Astrocyte (in vitro differentiated cells and primary cell): ENCODE data around the gene HK3. TPM values are rescaled to one million over a fixed set of nuclear protein-coding genes. Genes with fewer than 3 reads are reported as not detected.

Experiments
- DNase-seq: peaks from one replicate; pipeline ENCODE4 v3.0.0-alpha.2; 2010; ENCODE audit warnings: low read depth
- FAIRE-seq: peaks from 2 replicates; lab custom pipeline; 2011; peaks lifted over from hg19 to GRCh38; lab: Jason Lieb, UNC
- H2AFZ ChIP-seq: 2 replicates; pipeline ENCODE4 v1.6.0; 2012; ENCODE audit warnings: low read depth, low read length, inconsistent platforms
- H3K27ac ChIP-seq: 2 replicates; pipeline ENCODE4 v1.5.1; 2011; ENCODE audit warnings: low read depth, low read length, inconsistent platforms
- H3K27me3 ChIP-seq: 2 replicates; pipeline ENCODE4 v1.6.0; 2011; ENCODE audit warnings: low read length, inconsistent platforms; ENCODE audit not compliant: insufficient read depth
- H3K36me3 ChIP-seq: 2 replicates; pipeline ENCODE4 v1.5.1; 2011; ENCODE audit warnings: low read length, inconsistent platforms; ENCODE audit not compliant: insufficient read depth
- H3K4me1 ChIP-seq: 2 replicates; pipeline ENCODE4 v1.5.1; 2011; ENCODE audit warnings: low read length, inconsistent platforms; ENCODE audit not compliant: insufficient read depth
- H3K4me2 ChIP-seq: 2 replicates; pipeline ENCODE4 v1.6.0; 2012; ENCODE audit warnings: low read length, inconsistent platforms
- H3K4me3 ChIP-seq: 2 replicates; pipeline ENCODE4 v1.5.1; 2011; ENCODE audit warnings: low read depth, mild to moderate bottlenecking, low read length, inconsistent platforms; ENCODE audit not compliant: insufficient read depth
- H3K79me2 ChIP-seq: 2 replicates; pipeline ENCODE4 v1.6.0; 2012; ENCODE audit warnings: mild to moderate bottlenecking, low read length, inconsistent platforms; ENCODE audit not compliant: insufficient read depth
- H3K9ac ChIP-seq: 2 replicates; pipeline ENCODE4 v1.6.0; 2012; ENCODE audit warnings: mild to moderate bottlenecking, low read length, inconsistent platforms
- H3K9me3 ChIP-seq: 2 replicates; pipeline ENCODE4 v1.5.1; 2012; ENCODE audit warnings: low read depth, mild to moderate bottlenecking, low read length, inconsistent platforms; ENCODE audit not compliant: insufficient read depth
- H4K20me1 ChIP-seq: 2 replicates; pipeline ENCODE4 v1.6.0; 2012; ENCODE audit warnings: low read length, inconsistent platforms; ENCODE audit not compliant: insufficient read depth
- H3K27ac Mint-ChIP-seq: one replicate; pipeline ENCODE4 v1.8.0; 2021; ENCODE audit warnings: mild to moderate bottlenecking, mixed read lengths; ENCODE audit not compliant: unreplicated experiment
- H3K27me3 Mint-ChIP-seq: one replicate; pipeline ENCODE4 v1.8.0; 2021; ENCODE audit warnings: low read depth, mixed read lengths; ENCODE audit not compliant: unreplicated experiment
- H3K36me3 Mint-ChIP-seq: one replicate; pipeline ENCODE4 v1.8.0; 2021; ENCODE audit warnings: low read depth, mixed read lengths; ENCODE audit not compliant: unreplicated experiment
- H3K4me1 Mint-ChIP-seq: one replicate; pipeline ENCODE4 v1.8.0; 2021; ENCODE audit warnings: low read depth, mixed read lengths; ENCODE audit not compliant: unreplicated experiment
- H3K4me3 Mint-ChIP-seq: one replicate; pipeline ENCODE4 v1.8.0; 2021; ENCODE audit warnings: mild to moderate bottlenecking, moderate library complexity, mixed read lengths; ENCODE audit not compliant: unreplicated experiment
- H3K9me3 Mint-ChIP-seq: one replicate; pipeline ENCODE4 v1.8.0; 2021; ENCODE audit warnings: mild to moderate bottlenecking, mixed read lengths; ENCODE audit not compliant: unreplicated experiment
- EZH2 ChIP-seq: IDR thresholded peaks from 2 replicates; pipeline ENCODE4 v1.6.1; 2012; ENCODE audit warnings: mild to moderate bottlenecking, low read length, inconsistent platforms; ENCODE audit not compliant: insufficient read depth
- total RNA-seq: library from RNA; stranded (reverse); gene quantifications from 2 replicates; pipeline ENCODE4 v1.2.1, GENCODE V29; 2021
- TF ChIP-seq, protein P1 (sequence below): IDR thresholded peaks from 2 replicates; pipeline ENCODE4 v1.5.1; 2011; ENCODE audit warnings: low read depth, mild to moderate bottlenecking, inconsistent platforms, low read length, moderate library complexity; ENCODE audit not compliant: insufficient read depth

HK3 gene
- total RNA-seq, 1 donor from 2014 or later = not detected

GRCh38 chr5:176883700-176884570 lies 15.2 kb downstream of the HK3 start:
- Histone ChIP-seq H4K20me1 (no peaks in the 10 kb centered on the region), H3K4me2 (no peak overlapping the region), H3K9me3 (no peaks in the 10 kb centered on the region), H3K36me3 (no peaks in the 10 kb centered on the region), H2AFZ (no peak overlapping the region), H3K27me3 (peaks cover 7% of the 10 kb centered on the region), H3K79me2 (no peaks in the 10 kb centered on the region), H3K4me1 (no peaks in the 10 kb centered on the region), H3K4me3 (no peak overlapping the region), H3K9ac (no peak overlapping the region), H3K27ac (no peak overlapping the region)
- TF ChIP-seq, protein P1, sequence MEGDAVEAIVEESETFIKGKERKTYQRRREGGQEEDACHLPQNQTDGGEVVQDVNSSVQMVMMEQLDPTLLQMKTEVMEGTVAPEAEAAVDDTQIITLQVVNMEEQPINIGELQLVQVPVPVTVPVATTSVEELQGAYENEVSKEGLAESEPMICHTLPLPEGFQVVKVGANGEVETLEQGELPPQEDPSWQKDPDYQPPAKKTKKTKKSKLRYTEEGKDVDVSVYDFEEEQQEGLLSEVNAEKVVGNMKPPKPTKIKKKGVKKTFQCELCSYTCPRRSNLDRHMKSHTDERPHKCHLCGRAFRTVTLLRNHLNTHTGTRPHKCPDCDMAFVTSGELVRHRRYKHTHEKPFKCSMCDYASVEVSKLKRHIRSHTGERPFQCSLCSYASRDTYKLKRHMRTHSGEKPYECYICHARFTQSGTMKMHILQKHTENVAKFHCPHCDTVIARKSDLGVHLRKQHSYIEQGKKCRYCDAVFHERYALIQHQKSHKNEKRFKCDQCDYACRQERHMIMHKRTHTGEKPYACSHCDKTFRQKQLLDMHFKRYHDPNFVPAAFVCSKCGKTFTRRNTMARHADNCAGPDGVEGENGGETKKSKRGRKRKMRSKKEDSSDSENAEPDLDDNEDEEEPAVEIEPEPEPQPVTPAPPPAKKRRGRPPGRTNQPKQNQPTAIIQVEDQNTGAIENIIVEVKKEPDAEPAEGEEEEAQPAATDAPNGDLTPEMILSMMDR = no peak
- TF ChIP-seq EZH2 = no peak
- H3K27ac Mint-ChIP-seq = peak overlapping the region; percentile 6
- H3K4me1 Mint-ChIP-seq = peaks cover 14% of the 10 kb centered on the region
- H3K36me3 Mint-ChIP-seq = no peaks in the 10 kb centered on the region
- H3K27me3 Mint-ChIP-seq = peaks cover 43% of the 10 kb centered on the region
- FAIRE-seq (no peak), DNase-seq (no peak)
- H3K4me3 Mint-ChIP-seq = no peak overlapping the region
- H3K9me3 Mint-ChIP-seq = no peaks in the 10 kb centered on the region

DNA sequence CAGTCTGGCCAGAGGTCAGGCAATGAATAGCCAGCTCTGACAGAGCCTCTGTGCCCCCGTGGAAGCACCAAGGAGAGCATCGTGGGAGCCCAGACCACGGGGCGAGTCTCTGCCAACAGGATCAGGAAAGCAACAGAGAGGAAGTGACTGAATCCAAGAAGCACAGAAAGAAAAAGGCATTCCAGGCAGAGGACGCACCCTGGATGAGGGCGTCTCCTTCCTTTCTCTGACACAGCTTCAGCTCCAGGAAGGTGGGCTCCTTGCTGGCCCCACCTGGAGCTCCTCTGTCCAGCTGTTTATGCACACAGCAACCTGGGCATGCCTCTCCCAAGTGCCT lies 16.6 kb downstream of the HK3 start:
- DNase-seq = no peak
- no peak overlapping the region for H3K4me3 Mint-ChIP-seq
- Histone ChIP-seq H2AFZ (no peak overlapping the region), H3K27me3 (peaks cover 9% of the 10 kb centered on the region), H3K4me1 (no peaks in the 10 kb centered on the region), H3K4me2 (no peak overlapping the region), H3K36me3 (no peaks in the 10 kb centered on the region), H3K79me2 (no peaks in the 10 kb centered on the region), H3K4me3 (no peak overlapping the region), H3K9me3 (no peaks in the 10 kb centered on the region), H3K27ac (no peak overlapping the region), H3K9ac (no peak overlapping the region), H4K20me1 (no peaks in the 10 kb centered on the region)
- H3K27ac Mint-ChIP-seq = peak overlapping the region; percentile 66
- no peak for TF ChIP-seq EZH2
- TF ChIP-seq, protein P1 = no peak
- peaks cover 14% of the 10 kb centered on the region for H3K4me1 Mint-ChIP-seq
- H3K9me3 Mint-ChIP-seq = no peaks in the 10 kb centered on the region
- no peaks in the 10 kb centered on the region for H3K36me3 Mint-ChIP-seq
- no peak for FAIRE-seq
- H3K27me3 Mint-ChIP-seq = peaks cover 42% of the 10 kb centered on the region
